Measurements from ENCODE around the gene U2AF1L4. TPM values are rescaled to one million over a fixed set of nuclear protein-coding genes. Genes with fewer than 3 reads are reported as not detected.

U2AF1L4 gene
- total RNA-seq, 1 experiment from 2014 or later = 37.5 TPM

DNA sequence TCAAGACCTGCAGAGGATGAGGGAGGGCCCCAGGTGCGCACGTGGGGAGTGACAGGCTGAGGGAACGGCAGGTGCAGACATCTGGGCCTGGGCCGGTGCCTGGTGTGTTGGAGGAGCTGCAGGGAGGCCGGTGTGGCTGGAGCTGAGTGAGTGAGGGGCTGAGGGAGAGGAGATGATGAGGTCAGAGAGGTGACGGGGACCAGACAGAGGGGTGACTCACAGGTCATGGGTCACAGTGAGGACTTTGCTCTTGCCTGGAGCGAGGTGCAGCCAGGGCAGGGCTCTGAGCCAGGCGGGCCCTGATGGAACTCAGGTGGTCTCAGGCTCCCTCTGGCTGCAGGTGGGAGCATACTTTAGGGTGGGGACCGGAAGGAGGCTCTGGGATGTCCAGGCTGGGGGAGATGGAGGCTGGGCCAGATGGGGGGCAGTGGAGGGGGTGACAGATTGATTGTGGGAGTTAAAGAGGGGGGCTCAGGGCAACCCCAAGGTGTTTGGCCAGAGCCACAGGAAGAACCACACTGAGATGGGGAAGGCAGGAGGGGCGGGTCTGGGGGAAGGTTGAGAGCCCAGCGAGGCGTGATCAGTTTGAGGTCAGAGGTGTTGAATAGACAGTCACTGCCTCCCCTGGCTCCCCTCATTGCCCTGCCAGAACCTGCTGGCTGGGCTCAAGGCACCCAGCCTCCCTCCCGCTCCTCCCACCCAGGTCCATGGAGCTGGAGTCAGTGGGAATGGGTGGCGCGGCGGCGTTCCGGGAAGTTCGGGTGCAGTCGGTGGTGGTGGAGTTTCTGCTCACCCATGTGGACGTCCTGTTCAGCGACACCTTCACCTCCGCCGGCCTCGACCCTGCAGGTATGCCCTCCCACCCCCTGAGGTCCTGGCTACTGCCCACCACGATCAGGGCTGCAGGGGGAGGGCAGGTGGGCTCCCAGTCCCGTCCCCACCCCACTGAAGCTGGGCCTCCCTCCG, 38.5 kb upstream of the U2AF1L4 start:
- H3K4me3 Mint-ChIP-seq (ENCODE audit: unreplicated experiment) = no peak overlapping the region

DNA sequence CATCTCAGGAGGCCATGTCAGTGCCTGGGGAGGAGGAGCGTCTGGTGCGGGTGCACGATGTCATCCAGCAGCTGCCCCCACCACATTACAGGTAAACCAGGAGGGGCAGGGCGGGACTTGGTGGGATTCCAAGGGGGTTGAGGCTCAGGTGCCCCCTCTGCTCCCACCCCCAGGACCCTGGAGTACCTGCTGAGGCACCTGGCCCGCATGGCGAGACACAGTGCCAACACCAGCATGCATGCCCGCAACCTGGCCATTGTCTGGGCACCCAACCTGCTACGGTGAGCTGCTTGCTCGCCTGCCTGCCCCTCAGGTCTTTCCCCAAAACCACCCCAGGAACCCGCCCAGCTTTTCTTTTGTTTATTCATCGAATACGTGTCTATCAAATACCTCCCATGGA, 37.4 kb upstream of the U2AF1L4 start:
- intact Hi-C loops (cut with micrococcal nuclease) = no loop called here
- no peak for DNase-seq (ENCODE audit: unreplicated experiment)
- no peaks in the 10 kb centered on the region for H3K27me3 Mint-ChIP-seq (ENCODE audit: insufficient read depth, unreplicated experiment)
- TF ChIP-seq, protein P1, sequence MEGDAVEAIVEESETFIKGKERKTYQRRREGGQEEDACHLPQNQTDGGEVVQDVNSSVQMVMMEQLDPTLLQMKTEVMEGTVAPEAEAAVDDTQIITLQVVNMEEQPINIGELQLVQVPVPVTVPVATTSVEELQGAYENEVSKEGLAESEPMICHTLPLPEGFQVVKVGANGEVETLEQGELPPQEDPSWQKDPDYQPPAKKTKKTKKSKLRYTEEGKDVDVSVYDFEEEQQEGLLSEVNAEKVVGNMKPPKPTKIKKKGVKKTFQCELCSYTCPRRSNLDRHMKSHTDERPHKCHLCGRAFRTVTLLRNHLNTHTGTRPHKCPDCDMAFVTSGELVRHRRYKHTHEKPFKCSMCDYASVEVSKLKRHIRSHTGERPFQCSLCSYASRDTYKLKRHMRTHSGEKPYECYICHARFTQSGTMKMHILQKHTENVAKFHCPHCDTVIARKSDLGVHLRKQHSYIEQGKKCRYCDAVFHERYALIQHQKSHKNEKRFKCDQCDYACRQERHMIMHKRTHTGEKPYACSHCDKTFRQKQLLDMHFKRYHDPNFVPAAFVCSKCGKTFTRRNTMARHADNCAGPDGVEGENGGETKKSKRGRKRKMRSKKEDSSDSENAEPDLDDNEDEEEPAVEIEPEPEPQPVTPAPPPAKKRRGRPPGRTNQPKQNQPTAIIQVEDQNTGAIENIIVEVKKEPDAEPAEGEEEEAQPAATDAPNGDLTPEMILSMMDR (IDR thresholded peaks at IDR 0.05; ENCODE audit: unreplicated experiment) = no peak
- H3K9me3 Mint-ChIP-seq (ENCODE audit: unreplicated experiment) = no peaks in the 10 kb centered on the region
- H3K4me1 Mint-ChIP-seq (ENCODE audit: insufficient read depth, unreplicated experiment) = no peaks in the 10 kb centered on the region
- BruUV-seq (replicated peaks) = no TSS peak
- no peak overlapping the region for H3K27ac Mint-ChIP-seq (ENCODE audit: low read depth, unreplicated experiment)
- CTCF ChIA-PET = interaction anchor here (0.6 kb wide), 1 partner anchor 31 kb away, joined by 3 read pairs; no protein-coding TSS in a partner anchor
- POLR2A ChIA-PET = interaction anchor here (0.6 kb wide), 1 partner anchor 89 kb away, joined by 3 read pairs; no protein-coding TSS in a partner anchor
- H3K4me3 Mint-ChIP-seq (ENCODE audit: unreplicated experiment) = no peak overlapping the region
- H3K36me3 Mint-ChIP-seq (ENCODE audit: insufficient read depth, unreplicated experiment) = no peaks in the 10 kb centered on the region

More for the DNA sequence above, 38.5 kb upstream of the U2AF1L4 start:
- CTCF ChIA-PET = no interaction called here
- no peak for DNase-seq (ENCODE audit: unreplicated experiment)
- intact Hi-C loops (cut with micrococcal nuclease) = no loop called here
- POLR2A ChIA-PET = no interaction called here
- no peaks in the 10 kb centered on the region for H3K9me3 Mint-ChIP-seq (ENCODE audit: unreplicated experiment)
- TF ChIP-seq, protein P1 (IDR thresholded peaks at IDR 0.05; ENCODE audit: unreplicated experiment) = no peak
- H3K4me1 Mint-ChIP-seq (ENCODE audit: insufficient read depth, unreplicated experiment) = no peaks in the 10 kb centered on the region
- H3K27me3 Mint-ChIP-seq (ENCODE audit: insufficient read depth, unreplicated experiment) = no peaks in the 10 kb centered on the region
- no peaks in the 10 kb centered on the region for H3K36me3 Mint-ChIP-seq (ENCODE audit: insufficient read depth, unreplicated experiment)
- no TSS peak for BruUV-seq (replicated peaks)
- H3K27ac Mint-ChIP-seq (ENCODE audit: low read depth, unreplicated experiment) = no peak overlapping the region

DNA sequence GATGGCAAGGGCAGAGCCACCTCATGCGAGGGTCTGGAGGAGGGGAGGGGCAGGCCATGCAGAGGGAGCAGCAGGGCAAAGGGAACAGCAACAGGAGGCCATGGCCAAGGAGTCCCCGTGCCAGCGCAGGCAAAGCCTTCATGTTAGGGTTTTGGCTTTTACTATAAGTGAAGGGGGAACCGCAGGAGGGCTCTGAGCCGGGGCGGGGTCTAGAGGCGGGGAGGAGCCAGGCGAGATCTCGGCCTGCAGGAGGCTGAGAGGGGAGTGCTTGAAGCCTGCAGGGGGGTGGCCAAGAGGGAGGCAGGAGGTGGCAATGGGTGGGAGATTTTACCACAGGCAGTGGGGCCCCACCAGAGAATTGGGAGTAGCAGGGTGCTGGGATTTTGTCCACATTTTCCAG, 36.4 kb upstream of the U2AF1L4 start:
- Mint-ChIP-seq H3K36me3 (ENCODE audit: insufficient read depth, unreplicated experiment) (no peaks in the 10 kb centered on the region), H3K4me1 (ENCODE audit: insufficient read depth, unreplicated experiment) (peaks cover 2% of the 10 kb centered on the region), H3K27ac (ENCODE audit: low read depth, unreplicated experiment) (no peak overlapping the region), H3K27me3 (ENCODE audit: insufficient read depth, unreplicated experiment) (no peaks in the 10 kb centered on the region), H3K4me3 (ENCODE audit: unreplicated experiment) (no peak overlapping the region), H3K9me3 (ENCODE audit: unreplicated experiment) (no peaks in the 10 kb centered on the region)
- intact Hi-C loops (cut with micrococcal nuclease) = no loop called here
- CTCF ChIA-PET = no interaction called here
- no TSS peak for BruUV-seq (replicated peaks)
- TF ChIP-seq, protein P1 (IDR thresholded peaks at IDR 0.05; ENCODE audit: unreplicated experiment) = no peak
- POLR2A ChIA-PET = no interaction called here
- DNase-seq (ENCODE audit: unreplicated experiment) = no peak

DNA sequence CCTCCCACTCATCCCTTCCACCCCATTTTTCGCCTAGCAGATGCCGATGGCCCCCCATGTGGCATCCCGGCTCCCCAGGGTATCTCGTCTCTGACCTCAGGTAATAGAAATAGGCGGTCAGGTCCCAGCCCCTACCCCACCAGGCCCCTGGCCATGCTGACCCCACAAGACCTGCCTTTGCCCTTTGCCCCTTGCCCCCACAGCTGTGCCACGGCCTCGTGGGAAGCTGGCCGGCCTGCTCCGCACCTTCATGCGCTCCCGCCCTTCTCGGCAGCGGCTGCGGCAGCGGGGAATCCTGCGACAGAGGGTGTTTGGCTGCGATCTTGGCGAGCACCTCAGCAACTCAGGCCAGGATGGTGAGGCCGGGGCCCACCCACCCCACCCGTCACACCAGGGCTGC, 35.5 kb upstream of the U2AF1L4 start:
- no peaks in the 10 kb centered on the region for H3K9me3 Mint-ChIP-seq (ENCODE audit: unreplicated experiment)
- DNase-seq (ENCODE audit: unreplicated experiment) = no peak
- BruUV-seq (replicated peaks) = no TSS peak
- H3K27ac Mint-ChIP-seq (ENCODE audit: low read depth, unreplicated experiment) = no peak overlapping the region
- POLR2A ChIA-PET = no interaction called here
- no peaks in the 10 kb centered on the region for H3K36me3 Mint-ChIP-seq (ENCODE audit: insufficient read depth, unreplicated experiment)
- CTCF ChIA-PET = no interaction called here
- intact Hi-C loops (cut with micrococcal nuclease) = no loop called here
- H3K27me3 Mint-ChIP-seq (ENCODE audit: insufficient read depth, unreplicated experiment) = no peaks in the 10 kb centered on the region
- TF ChIP-seq, protein P1 (IDR thresholded peaks at IDR 0.05; ENCODE audit: unreplicated experiment) = no peak
- peaks cover 10% of the 10 kb centered on the region for H3K4me1 Mint-ChIP-seq (ENCODE audit: insufficient read depth, unreplicated experiment)
- H3K4me3 Mint-ChIP-seq (ENCODE audit: unreplicated experiment) = no peak overlapping the region

All from MCF 10A (cell line).